GM23248 (cell line): ENCODE data around the gene PEAK1.

Source experiments
- EZH2 ChIP-seq: fragments of 200-600 bp; sonication (generic); IDR thresholded peaks from 2 replicates; pipeline ENCODE4 v1.6.1; 2018; ENCODE audit warnings: antibody characterized with exemption, mild to moderate bottlenecking; ENCODE audit not compliant: insufficient read depth, poor library complexity, severe bottlenecking
- EZH2phosphoT487 ChIP-seq: fragments of 200-600 bp; sonication (generic); IDR thresholded peaks from 2 replicates; pipeline ENCODE4 v1.6.1; 2018; ENCODE audit warnings: antibody characterized with exemption, moderate library complexity, mild to moderate bottlenecking, low read depth; ENCODE audit not compliant: insufficient read depth

DNA sequence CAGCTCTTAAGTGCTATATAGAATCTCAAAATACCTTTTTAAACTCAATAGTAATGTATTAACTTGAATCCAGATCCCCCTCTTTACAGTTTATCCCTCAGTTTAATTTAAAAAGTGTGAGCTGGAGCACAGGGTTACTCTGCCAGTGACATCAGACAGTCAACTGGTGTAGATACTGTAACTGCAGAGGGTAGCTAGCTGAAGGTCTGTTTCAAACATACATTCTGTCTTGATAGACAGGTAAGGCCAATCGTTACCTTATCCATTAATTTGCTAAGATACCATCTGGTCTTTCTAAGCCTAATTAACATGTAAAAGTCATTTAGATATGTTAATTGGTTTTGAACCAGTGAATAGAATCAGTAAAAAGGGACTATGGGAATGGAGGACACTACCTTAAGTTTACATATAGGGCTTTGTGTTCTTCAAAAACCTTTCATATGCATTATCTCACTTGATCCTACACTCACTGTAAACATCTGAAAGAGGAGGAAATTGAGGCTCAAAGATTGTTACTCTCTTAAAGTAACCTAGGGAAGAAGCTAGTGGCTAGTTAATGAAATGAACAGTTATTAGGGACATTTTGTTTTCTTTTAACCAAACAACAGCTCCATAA lies 289.5 kb downstream of the PEAK1 start:
- TF ChIP-seq EZH2, result no peak
- no peak for TF ChIP-seq EZH2phosphoT487
